ENCODE data around the gene KDM5A.

Gene KDM5A

GRCh38 chr12:262113-262512 is 127.0 kb downstream of the KDM5A start:
- no peak for TF ChIP-seq GABPA (IDR thresholded peaks at IDR 0.05; ENCODE audit: low read depth)
- TF ChIP-seq CTCF (IDR thresholded peaks at IDR 0.05; ENCODE audit: insufficient read depth, low read length): no peak
- no peak for TF ChIP-seq POLR2AphosphoS5 (IDR thresholded peaks at IDR 0.05; ENCODE audit: low read depth)
- TF ChIP-seq SPI1 (IDR thresholded peaks at IDR 0.05; ENCODE audit: borderline replicate concordance, low read depth): no peak
- TF ChIP-seq REST (IDR thresholded peaks at IDR 0.05; ENCODE audit: insufficient replicate concordance, low read depth): no peak
- H3K27me3 ChIP-seq (ENCODE audit: insufficient read depth, poor library complexity, severe bottlenecking): no peaks in the 10 kb centered on the region

GRCh38 chr12:257521-258321 is 131.4 kb downstream of the KDM5A start:
- no peak for DNase-seq (ENCODE audit: low read depth in 1 of 2, low spot score in 1 of 2)
- Histone ChIP-seq H3K27me3 (ENCODE audit: insufficient read depth, poor library complexity, severe bottlenecking) (no peaks in the 10 kb centered on the region), H3K4me3 (replicated peaks; ENCODE audit: insufficient read depth, low read length) (no peak overlapping the region), H3K27ac (replicated peaks) (no peak overlapping the region)
- no peak for TF ChIP-seq GABPA (IDR thresholded peaks at IDR 0.05; ENCODE audit: low read depth)
- no peak for TF ChIP-seq CTCF (IDR thresholded peaks at IDR 0.05; ENCODE audit: insufficient read depth, low read length)
- no peak for TF ChIP-seq SPI1 (IDR thresholded peaks at IDR 0.05; ENCODE audit: borderline replicate concordance, low read depth)
- no peak for TF ChIP-seq POLR2AphosphoS5 (IDR thresholded peaks at IDR 0.05; ENCODE audit: low read depth)
- no peak for TF ChIP-seq REST (IDR thresholded peaks at IDR 0.05; ENCODE audit: insufficient replicate concordance, low read depth)

More at GRCh38 chr12:262113-262512, 127.0 kb downstream of the KDM5A start:
- H3K27ac ChIP-seq (replicated peaks): no peak overlapping the region
- H3K4me3 ChIP-seq (replicated peaks; ENCODE audit: insufficient read depth, low read length): no peak overlapping the region
- DNase-seq (ENCODE audit: low read depth in 1 of 2, low spot score in 1 of 2): no peak

- Histone ChIP-seq H3K27me3 (ENCODE audit: insufficient read depth, poor library complexity, severe bottlenecking) (no peaks in the 10 kb centered on the region), H3K4me3 (replicated peaks; ENCODE audit: insufficient read depth, low read length) (no peak overlapping the region), H3K27ac (replicated peaks) (no peak overlapping the region)
- no peak for DNase-seq (ENCODE audit: low read depth in 1 of 2, low spot score in 1 of 2)
- no peak for TF ChIP-seq REST (IDR thresholded peaks at IDR 0.05; ENCODE audit: insufficient replicate concordance, low read depth)
- no peak for TF ChIP-seq GABPA (IDR thresholded peaks at IDR 0.05; ENCODE audit: low read depth)
- TF ChIP-seq CTCF (IDR thresholded peaks at IDR 0.05; ENCODE audit: insufficient read depth, low read length): no peak
Measured at GRCh38 chr12:256958-257357, 132.2 kb downstream of the KDM5A start.

Measured in HL-60 (cell line).